Progenitor cell of endocrine pancreas (in vitro differentiated cells): ENCODE measurements around the gene SAFB. TPM values are rescaled to one million over a fixed set of nuclear protein-coding genes. Genes with fewer than 3 reads are reported as not detected.

Experiments
- DNase-seq: peaks from one replicate; pipeline ENCODE4 v3.0.0; 2021; ENCODE audit warnings: low spot score; ENCODE audit not compliant: unreplicated experiment
- H3K27ac Mint-ChIP-seq: 2 replicates; pipeline ENCODE4 v1.8.0; 2021; ENCODE audit warnings: mild to moderate bottlenecking, moderate library complexity, mixed read lengths
- H3K27me3 Mint-ChIP-seq: 2 replicates; pipeline ENCODE4 v1.8.0; 2021; ENCODE audit warnings: mixed read lengths
- H3K36me3 Mint-ChIP-seq: 2 replicates; pipeline ENCODE4 v1.8.0; 2022; ENCODE audit warnings: mixed read lengths; ENCODE audit not compliant: insufficient read depth
- H3K4me1 Mint-ChIP-seq: 2 replicates; pipeline ENCODE4 v1.8.0; 2021; ENCODE audit warnings: low read depth, mixed read lengths
- H3K4me3 Mint-ChIP-seq: 2 replicates; pipeline ENCODE4 v1.8.0; 2021; ENCODE audit warnings: low read depth, mild to moderate bottlenecking, moderate library complexity, mixed read lengths
- H3K9me3 Mint-ChIP-seq: 2 replicates; pipeline ENCODE4 v1.8.0; 2021; ENCODE audit warnings: low read depth, mixed read lengths
- total RNA-seq: library from RNA; stranded (reverse); gene quantifications from 2 replicates; pipeline ENCODE4 v1.2.1, GENCODE V29; 2021
- TF ChIP-seq, protein P1 (sequence below): fragments of 200-600 bp; sonication (generic); IDR thresholded peaks from one replicate; pipeline ENCODE4 v1.5.0; 2021; ENCODE audit warnings: antibody characterized with exemption, mild to moderate bottlenecking; ENCODE audit not compliant: unreplicated experiment

Gene SAFB
- total RNA-seq, 1 donor from 2014 or later = 169 TPM

DNA sequence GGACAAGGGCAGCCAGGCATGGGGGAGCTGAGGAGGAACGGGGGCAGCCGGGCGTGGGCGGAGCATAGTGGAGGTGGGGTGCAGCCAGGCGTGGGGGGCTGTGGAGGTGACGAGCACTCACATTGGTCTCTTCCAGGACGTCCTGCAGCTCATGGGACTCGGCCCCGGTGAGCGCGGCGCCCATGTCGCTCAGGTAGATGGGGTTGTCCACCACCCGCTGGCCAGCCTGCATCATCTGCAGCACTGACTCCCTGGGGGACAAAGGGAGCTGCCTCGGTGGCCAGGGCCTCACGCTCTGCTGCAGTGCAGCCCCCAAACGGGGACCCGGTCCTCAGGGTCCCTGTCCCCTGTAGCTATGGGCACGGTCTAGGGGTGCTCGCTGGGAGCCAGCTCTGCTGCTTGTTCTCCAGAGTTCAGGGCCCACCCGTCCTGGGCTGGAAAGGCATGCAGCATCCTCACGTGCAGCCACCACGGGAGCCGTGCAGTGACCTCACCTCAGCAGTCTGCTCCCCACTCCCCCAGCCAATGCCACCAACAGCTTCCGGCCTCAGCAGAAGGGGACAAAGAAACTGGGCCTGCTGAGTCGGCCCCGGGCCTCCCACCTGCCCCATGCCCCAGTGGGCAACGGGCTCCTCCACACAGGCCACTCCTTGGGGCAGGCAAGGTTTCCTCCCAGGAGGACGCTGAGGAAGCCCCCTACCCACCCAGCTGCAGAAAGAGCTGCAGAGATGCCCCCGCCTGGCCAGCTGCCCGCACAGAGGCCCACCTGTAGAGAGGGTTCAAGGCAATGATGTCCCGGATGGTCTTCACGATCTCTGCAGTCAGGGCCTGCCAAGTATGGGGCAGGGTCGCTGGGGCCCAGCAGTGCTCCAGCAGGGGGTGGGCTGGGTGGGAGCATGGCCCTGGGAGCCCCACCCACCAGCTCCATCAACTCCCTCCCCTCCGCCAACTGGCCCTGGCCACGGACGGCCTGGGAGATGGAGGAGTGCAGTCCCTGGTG lies 85.0 kb downstream of the SAFB start:
- DNase-seq = no peak
- no peaks in the 10 kb centered on the region for H3K27me3 Mint-ChIP-seq
- H3K27ac Mint-ChIP-seq = no peak overlapping the region
- no peaks in the 10 kb centered on the region for H3K4me1 Mint-ChIP-seq
- TF ChIP-seq, protein P1, sequence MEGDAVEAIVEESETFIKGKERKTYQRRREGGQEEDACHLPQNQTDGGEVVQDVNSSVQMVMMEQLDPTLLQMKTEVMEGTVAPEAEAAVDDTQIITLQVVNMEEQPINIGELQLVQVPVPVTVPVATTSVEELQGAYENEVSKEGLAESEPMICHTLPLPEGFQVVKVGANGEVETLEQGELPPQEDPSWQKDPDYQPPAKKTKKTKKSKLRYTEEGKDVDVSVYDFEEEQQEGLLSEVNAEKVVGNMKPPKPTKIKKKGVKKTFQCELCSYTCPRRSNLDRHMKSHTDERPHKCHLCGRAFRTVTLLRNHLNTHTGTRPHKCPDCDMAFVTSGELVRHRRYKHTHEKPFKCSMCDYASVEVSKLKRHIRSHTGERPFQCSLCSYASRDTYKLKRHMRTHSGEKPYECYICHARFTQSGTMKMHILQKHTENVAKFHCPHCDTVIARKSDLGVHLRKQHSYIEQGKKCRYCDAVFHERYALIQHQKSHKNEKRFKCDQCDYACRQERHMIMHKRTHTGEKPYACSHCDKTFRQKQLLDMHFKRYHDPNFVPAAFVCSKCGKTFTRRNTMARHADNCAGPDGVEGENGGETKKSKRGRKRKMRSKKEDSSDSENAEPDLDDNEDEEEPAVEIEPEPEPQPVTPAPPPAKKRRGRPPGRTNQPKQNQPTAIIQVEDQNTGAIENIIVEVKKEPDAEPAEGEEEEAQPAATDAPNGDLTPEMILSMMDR = no peak
- H3K4me3 Mint-ChIP-seq = no peak overlapping the region
- no peaks in the 10 kb centered on the region for H3K9me3 Mint-ChIP-seq
- H3K36me3 Mint-ChIP-seq = peaks cover 12% of the 10 kb centered on the region

DNA sequence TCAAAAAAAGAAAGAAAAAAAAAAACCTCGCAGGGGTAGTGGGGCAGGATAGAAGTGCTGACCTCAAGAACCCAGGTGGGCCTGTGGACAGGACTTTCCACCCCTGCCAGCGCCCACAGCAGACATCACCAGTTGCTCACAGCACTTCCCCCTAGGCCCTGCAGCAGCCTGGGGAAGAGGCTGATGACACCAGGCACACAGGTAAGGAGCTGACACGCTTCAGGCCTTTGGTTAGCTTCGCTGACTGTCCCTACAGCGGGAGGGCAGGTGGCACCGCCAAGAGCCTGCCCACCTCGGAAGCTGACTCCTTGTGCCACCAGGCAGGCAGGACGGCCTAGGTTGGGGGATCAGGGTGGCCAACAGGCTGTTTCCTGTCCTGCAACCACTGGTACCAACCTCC lies 88.1 kb downstream of the SAFB start:
- Mint-ChIP-seq H3K36me3 (peaks cover 6% of the 10 kb centered on the region), H3K4me1 (no peaks in the 10 kb centered on the region)

DNA sequence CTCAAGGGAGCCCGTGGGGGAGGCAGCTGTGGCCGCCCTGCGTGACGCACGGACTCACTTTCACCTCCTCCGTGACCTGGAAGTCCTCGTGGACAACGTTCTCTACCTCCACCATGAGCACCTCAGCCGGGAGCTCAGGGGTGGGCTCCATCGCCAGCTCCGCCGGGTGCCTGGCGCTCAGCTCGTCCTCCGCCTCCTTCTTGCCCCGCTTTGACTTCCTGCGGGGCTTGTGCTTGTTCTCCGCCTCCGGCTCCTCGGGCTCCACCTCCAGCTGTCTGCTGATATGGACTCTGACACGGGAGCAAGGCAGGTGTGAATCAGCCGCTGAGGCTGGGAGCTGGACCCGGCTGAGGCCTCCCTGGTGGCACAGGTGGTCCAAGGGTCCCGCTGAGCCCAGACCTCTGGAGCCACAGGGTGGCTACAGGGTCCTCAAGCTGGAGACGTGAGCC lies 88.9 kb downstream of the SAFB start:
- DNase-seq = no peak
- TF ChIP-seq, protein P1 = no peak
- Mint-ChIP-seq H3K4me3 (no peak overlapping the region), H3K4me1 (no peaks in the 10 kb centered on the region), H3K36me3 (peaks cover 4% of the 10 kb centered on the region), H3K9me3 (no peaks in the 10 kb centered on the region), H3K27ac (no peak overlapping the region), H3K27me3 (no peaks in the 10 kb centered on the region)

More for the DNA sequence above, 88.1 kb downstream of the SAFB start:
- TF ChIP-seq, protein P1 = no peak
- H3K9me3 Mint-ChIP-seq = no peaks in the 10 kb centered on the region
- no peak overlapping the region for H3K27ac Mint-ChIP-seq
- H3K27me3 Mint-ChIP-seq = no peaks in the 10 kb centered on the region
- H3K4me3 Mint-ChIP-seq = no peak overlapping the region
- DNase-seq = no peak

DNA sequence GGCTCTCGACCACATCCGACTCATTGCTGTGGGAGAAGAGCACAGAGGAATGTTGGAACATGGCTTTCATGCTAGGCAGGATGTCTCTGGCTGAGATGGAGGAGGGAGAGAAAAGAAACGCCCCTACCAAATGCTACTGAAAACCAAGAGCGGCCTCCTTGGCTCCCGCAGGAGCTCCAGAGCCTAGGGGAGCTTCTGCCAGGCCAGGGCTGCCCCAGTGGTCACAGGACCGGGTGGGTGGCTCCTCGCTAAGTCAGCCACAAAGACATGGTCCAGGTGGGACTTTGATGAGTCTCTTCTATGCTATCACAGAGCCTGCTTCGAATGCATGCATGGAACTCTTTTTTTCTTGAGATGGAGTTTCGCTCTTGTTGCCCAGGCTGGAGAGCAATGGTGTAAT lies 90.3 kb downstream of the SAFB start:
- Mint-ChIP-seq H3K27ac (peak overlapping the region; percentile 33), H3K4me1 (no peaks in the 10 kb centered on the region), H3K9me3 (no peaks in the 10 kb centered on the region), H3K4me3 (no peak overlapping the region), H3K27me3 (no peaks in the 10 kb centered on the region), H3K36me3 (peaks cover 4% of the 10 kb centered on the region)
- DNase-seq = no peak
- TF ChIP-seq, protein P1 = no peak

DNA sequence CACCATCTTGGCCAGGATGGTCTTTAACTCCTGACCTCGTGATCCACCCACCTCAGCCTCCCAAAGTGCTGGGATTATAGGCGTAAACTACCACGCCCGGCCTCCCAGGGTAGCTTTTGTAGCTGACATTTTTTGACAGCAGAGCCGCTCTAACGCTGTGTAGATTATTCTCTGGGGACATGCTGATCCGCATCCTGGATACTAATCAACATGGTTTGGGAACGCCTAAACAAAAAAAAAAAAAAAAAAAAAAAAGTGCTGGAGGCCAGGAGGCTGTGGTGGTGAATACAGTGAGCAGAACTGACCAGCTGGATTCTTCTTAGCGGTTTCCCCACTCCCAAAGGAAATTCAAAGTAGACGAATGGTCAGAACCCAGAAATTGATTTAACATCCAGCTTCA lies 91.9 kb downstream of the SAFB start:
- Mint-ChIP-seq H3K4me3 (no peak overlapping the region), H3K27me3 (no peaks in the 10 kb centered on the region), H3K27ac (no peak overlapping the region), H3K9me3 (no peaks in the 10 kb centered on the region), H3K36me3 (peaks cover 4% of the 10 kb centered on the region), H3K4me1 (peaks cover 10% of the 10 kb centered on the region)
- DNase-seq = no peak
- TF ChIP-seq, protein P1 = no peak
